Thyroid gland (tissue), 4 donors: Measurements from ENCODE around the gene GSN.

Source experiments
- CTCF ChIP-seq, 6 experiments: fragments of 200-600 bp in 3 of 6; fragments of 450-650 bp in 3 of 6; sonication (generic) in 3 of 6; IDR thresholded peaks; one replicate each; pipeline ENCODE4 v1.5.1; 2016 to 2019; ENCODE audit warnings: antibody characterized with exemption in 6 of 6, mild to moderate bottlenecking in 2 of 6, inconsistent platforms in 1 of 6, moderate library complexity in 1 of 6
- POLR2A ChIP-seq, 2 donors: fragments of 450-650 bp; IDR thresholded peaks; one replicate each; pipeline ENCODE4 v1.6.1; 2017; ENCODE audit warnings: antibody characterized with exemption in 2 of 2, mild to moderate bottlenecking in 2 of 2, moderate library complexity in 1 of 2

- TF ChIP-seq CTCF (IDR thresholded peaks at IDR 0.05): no peak
- TF ChIP-seq POLR2A (IDR thresholded peaks at IDR 0.05): peak in 1 of 2 donors; percentile 79
Measured at GRCh38 chr9:121280715-121281613, 13.0 kb downstream of the GSN start.
